HEK293 (cell line): ENCODE results near the gene CCN2.
"Not testable (repeated sequence)": the region's sequence is repeated elsewhere in the genome, so short reads cannot be mapped to it uniquely, and the experiment has no call there.

Experiments used
- CTCF ChIA-PET: fragments of 350-600 bp; formaldehyde crosslinking; extraction: SDS; loops from one replicate; lab custom pipeline; 2021; ENCODE audit warnings: antibody characterized with exemption; lab: Yijun Ruan, JAX
- POLR2A ChIA-PET: fragments of 300-600 bp; formaldehyde crosslinking; extraction: SDS; loops from one replicate; lab custom pipeline; 2020; ENCODE audit warnings: antibody characterized with exemption, inconsistent platforms; lab: Yijun Ruan, JAX
- H3K27ac ChIP-seq: fragments of 200-500 bp; sonication (Bioruptor generic); 2 replicates; pipeline ENCODE4 v1.5.1; 2014; ENCODE audit warnings: low read depth, low read length, control low read depth, inconsistent platforms; ENCODE audit errors: extremely low read depth
- H3K36me3 ChIP-seq, 2 experiments: fragments of 200-500 bp in 1 of 2; sonication (Bioruptor generic) in 1 of 2; 1 replicate in 1 of 2; 2 replicates in 1 of 2; pipeline ENCODE4 v1.5.1; 2014 to 2017; ENCODE audit warnings: inconsistent platforms in 2 of 2, low read length in 2 of 2; ENCODE audit not compliant: control insufficient read depth in 2 of 2, insufficient read depth in 1 of 2
- H3K4me1 ChIP-seq: fragments of 200-500 bp; sonication (Bioruptor generic); 2 replicates; pipeline ENCODE4 v1.5.1; 2014; ENCODE audit warnings: mild to moderate bottlenecking, low read length, inconsistent platforms; ENCODE audit not compliant: control insufficient read depth, insufficient read depth
- H3K4me3 ChIP-seq: 2 replicates; pipeline ENCODE4 v1.5.1; 2011; ENCODE audit warnings: low read depth, mild to moderate bottlenecking, control low read depth, low read length, moderate library complexity
- H3K9me3 ChIP-seq: fragments of 200-500 bp; sonication (Bioruptor generic); 2 replicates; pipeline ENCODE4 v1.5.1; 2014; ENCODE audit warnings: low read depth, low read length, inconsistent platforms; ENCODE audit not compliant: control insufficient read depth, insufficient read depth
- PRDM4 ChIP-seq: fragments of 450-650 bp; formaldehyde crosslinking; IDR thresholded peaks from 2 replicates; pipeline ENCODE4 v1.5.1; 2017; ENCODE audit warnings: missing biosample characterization, missing genetic modification characterization
- SCRT2 ChIP-seq: fragments of 450-650 bp; formaldehyde crosslinking; IDR thresholded peaks from 2 replicates; pipeline ENCODE4 v1.5.1; 2016; ENCODE audit warnings: missing biosample characterization, missing genetic modification characterization
- SP7 ChIP-seq: fragments of 450-650 bp; formaldehyde crosslinking; IDR thresholded peaks from 2 replicates; pipeline ENCODE4 v1.5.1; 2016; ENCODE audit warnings: missing biosample characterization, missing genetic modification characterization
- WT1 ChIP-seq: fragments of 450-650 bp; formaldehyde crosslinking; IDR thresholded peaks from 2 replicates; pipeline ENCODE4 v1.5.1; 2016; ENCODE audit warnings: missing biosample characterization, missing genetic modification characterization
- ZBTB17 ChIP-seq: fragments of 450-650 bp; formaldehyde crosslinking; IDR thresholded peaks from 2 replicates; pipeline ENCODE4 v1.5.1; 2016; ENCODE audit warnings: missing biosample characterization, missing genetic modification characterization
- ZBTB26 ChIP-seq: fragments of 450-650 bp; formaldehyde crosslinking; optimal IDR thresholded peaks from 2 replicates; pipeline ENCODE3; 2016; ENCODE audit warnings: missing biosample characterization, mild to moderate bottlenecking, missing genetic modification characterization
- ZNF274 ChIP-seq, 2 experiments: fragments of 200-500 bp in 1 of 2; fragments of 450-650 bp in 1 of 2; sonication (Bioruptor generic) in 1 of 2; formaldehyde crosslinking in 1 of 2; IDR thresholded peaks; 2 replicates each; pipeline versions ENCODE4 v1.5.1 to v1.6.1; 2014 to 2016; ENCODE audit warnings: borderline replicate concordance in 1 of 2, inconsistent platforms in 1 of 2, low read length in 1 of 2, missing biosample characterization in 1 of 2, missing genetic modification characterization in 1 of 2
- ZNF366 ChIP-seq: fragments of 450-650 bp; formaldehyde crosslinking; conservative IDR thresholded peaks from 2 replicates; pipeline ENCODE4 v1.5.1; 2016; ENCODE audit warnings: missing biosample characterization, missing genetic modification characterization
- ZNF510 ChIP-seq: fragments of 450-650 bp; formaldehyde crosslinking; IDR thresholded peaks from 2 replicates; pipeline ENCODE4 v1.5.1; 2018; ENCODE audit warnings: mild to moderate bottlenecking, missing genetic modification characterization, missing biosample characterization; ENCODE audit not compliant: insufficient replicate concordance
- ZNF561 ChIP-seq: fragments of 450-650 bp; IDR thresholded peaks from 2 replicates; pipeline ENCODE4 v1.5.1; 2018; ENCODE audit warnings: missing biosample characterization, missing genetic modification characterization, borderline replicate concordance
- ZNF76 ChIP-seq: fragments of 450-650 bp; formaldehyde crosslinking; IDR thresholded peaks from 2 replicates; pipeline ENCODE4; 2016; ENCODE audit warnings: low read depth, missing biosample characterization, missing genetic modification characterization, borderline replicate concordance
- TF ChIP-seq, protein P1 (sequence below): fragments of 450-650 bp; IDR thresholded peaks from 2 replicates; pipeline ENCODE4 v1.5.1; 2018; ENCODE audit warnings: missing biosample characterization, missing genetic modification characterization
- TF ChIP-seq, protein P2 (sequence below): fragments of 450-650 bp; formaldehyde crosslinking; IDR thresholded peaks from 2 replicates; pipeline ENCODE4 v1.5.1; 2016; ENCODE audit warnings: missing biosample characterization, missing genetic modification characterization

Gene CCN2

DNA sequence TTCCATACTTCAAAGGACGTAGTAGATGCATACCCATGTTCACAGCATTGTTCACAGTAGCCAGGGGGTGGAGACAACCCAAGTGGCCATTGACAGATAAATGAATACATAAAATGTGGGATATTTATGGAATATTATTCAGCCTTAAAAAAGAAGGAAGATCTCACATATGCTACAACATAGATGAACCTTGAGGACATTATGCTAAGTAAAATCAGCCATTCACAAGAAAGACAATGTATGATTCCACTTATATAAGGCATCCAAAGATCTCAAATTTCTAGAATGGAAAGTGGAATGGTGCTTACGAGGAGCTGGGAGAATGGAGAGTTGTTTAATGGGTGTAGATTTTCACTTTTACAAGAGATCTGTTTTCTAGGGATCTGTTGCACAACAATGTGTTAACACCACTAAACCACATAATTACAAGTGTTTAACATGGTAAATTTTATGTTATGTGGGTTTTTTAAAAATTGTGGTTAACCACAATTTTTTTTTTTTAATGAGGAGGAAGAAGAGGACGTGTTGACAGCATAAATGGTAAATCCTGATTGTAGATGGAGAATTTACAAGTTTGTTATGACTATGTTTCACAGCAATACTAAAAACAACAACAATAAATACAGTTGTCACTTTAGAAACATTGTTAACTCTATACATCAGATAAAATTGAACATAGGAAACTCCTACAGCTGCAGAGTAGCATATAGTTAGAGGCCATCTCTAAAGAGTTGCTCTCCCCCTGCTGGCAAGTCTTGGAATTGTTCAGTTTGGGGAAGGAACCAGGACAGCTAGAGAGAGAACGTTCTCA, 41.6 kb downstream of the CCN2 start (continued):
- TF ChIP-seq ZBTB17 (tag by site-specific recombination) (0 out of 2 replicates have a peak, but pooled peaks have one; percentile 31), WT1 (tag by site-specific recombination) (peak; percentile 17; the same call in 1 of the 2 replicates), SCRT2 (tag by site-specific recombination) (0 out of 2 replicates have a peak, but pooled peaks have one; percentile 33), ZNF510 (tag by site-specific recombination) (no peak), ZNF76 (tag by site-specific recombination) (no peak), ZNF366 (peak; percentile 36; the same call in 1 of the 2 replicates), SP7 (tag by site-specific recombination) (peak; percentile 96), ZBTB26 (no peak), ZNF561 (tag by site-specific recombination) (0 out of 2 replicates have a peak, but pooled peaks have one; percentile 20), ZNF274 (IDR thresholded peaks at IDR 0.05; ENCODE audit: low read length) (no peak), ZNF274 (tag by site-specific recombination; IDR thresholded peaks at IDR 0.05; ENCODE audit: borderline replicate concordance) (no peak), PRDM4 (tag by site-specific recombination) (peak; percentile 32; the same call in 1 of the 2 replicates)
- TF ChIP-seq, protein P1, sequence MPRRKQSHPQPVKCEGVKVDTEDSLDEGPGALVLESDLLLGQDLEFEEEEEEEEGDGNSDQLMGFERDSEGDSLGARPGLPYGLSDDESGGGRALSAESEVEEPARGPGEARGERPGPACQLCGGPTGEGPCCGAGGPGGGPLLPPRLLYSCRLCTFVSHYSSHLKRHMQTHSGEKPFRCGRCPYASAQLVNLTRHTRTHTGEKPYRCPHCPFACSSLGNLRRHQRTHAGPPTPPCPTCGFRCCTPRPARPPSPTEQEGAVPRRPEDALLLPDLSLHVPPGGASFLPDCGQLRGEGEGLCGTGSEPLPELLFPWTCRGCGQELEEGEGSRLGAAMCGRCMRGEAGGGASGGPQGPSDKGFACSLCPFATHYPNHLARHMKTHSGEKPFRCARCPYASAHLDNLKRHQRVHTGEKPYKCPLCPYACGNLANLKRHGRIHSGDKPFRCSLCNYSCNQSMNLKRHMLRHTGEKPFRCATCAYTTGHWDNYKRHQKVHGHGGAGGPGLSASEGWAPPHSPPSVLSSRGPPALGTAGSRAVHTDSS = peak; percentile 82
- TF ChIP-seq, protein P2, sequence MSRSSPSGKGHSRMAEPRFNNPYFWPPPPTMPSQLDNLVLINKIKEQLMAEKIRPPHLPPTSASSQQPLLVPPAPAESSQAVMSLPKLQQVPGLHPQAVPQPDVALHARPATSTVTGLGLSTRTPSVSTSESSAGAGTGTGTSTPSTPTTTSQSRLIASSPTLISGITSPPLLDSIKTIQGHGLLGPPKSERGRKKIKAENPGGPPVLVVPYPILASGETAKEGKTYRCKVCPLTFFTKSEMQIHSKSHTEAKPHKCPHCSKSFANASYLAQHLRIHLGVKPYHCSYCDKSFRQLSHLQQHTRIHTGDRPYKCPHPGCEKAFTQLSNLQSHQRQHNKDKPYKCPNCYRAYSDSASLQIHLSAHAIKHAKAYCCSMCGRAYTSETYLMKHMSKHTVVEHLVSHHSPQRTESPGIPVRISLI (tag by site-specific recombination) = peak; percentile 68; the same call in 1 of the 2 replicates

DNA sequence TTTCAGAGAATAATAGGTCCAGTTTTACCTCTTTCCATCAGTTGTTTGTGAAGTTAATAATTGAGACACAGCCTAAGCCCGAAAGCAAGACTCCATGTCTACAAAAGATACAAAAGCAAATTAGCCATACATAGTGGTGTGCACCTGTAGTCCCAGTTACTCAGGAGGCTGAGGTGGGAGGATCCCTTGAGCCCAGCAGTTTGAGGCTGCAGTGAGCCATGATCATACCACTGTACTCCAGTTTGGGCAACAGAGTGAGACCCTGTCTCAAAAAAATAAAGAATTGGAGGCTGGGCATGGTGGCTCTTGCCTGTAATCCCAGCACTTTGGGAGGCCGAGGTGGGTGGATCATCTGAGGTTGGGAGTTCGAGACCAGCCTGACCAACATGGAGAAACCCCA, 42.4 kb downstream of the CCN2 start:
- H3K36me3 ChIP-seq, H3K9me3 ChIP-seq, H3K4me3 ChIP-seq, H3K27ac ChIP-seq, POLR2A ChIA-PET, H3K4me1 ChIP-seq: not testable (repeated sequence)
- CTCF ChIA-PET = interaction anchor here (1.0 to 2.7 kb wide), 6 partner anchors 16 to 371 kb away, joined by 3 to 13 read pairs (median 7); no protein-coding TSS in a partner anchor

DNA sequence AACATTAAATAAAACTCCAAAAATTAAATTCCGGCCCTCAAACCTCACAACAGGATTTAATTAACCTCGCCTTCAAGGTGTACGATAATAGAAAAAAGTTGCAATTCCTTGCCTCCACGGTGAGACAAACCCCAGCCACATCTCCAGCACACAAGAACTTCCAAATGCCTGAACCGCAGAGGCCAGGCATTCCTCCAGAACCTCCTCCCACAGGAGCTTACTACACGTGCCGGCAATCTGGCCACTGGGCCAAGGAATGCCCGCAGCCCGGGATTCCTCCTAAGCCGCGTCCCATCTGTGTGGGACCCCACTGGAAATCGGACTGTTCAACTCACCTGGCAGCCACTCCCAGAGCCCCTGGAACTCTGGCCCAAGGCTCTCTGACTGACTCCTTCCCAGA, 47.4 kb downstream of the CCN2 start:
- not testable (repeated sequence) for H3K4me3 ChIP-seq

GRCh38 chr6:131901326-131901873, 49.8 kb downstream of the CCN2 start:
- H3K9me3 ChIP-seq, H3K27ac ChIP-seq, H3K4me1 ChIP-seq, H3K36me3 ChIP-seq, POLR2A ChIA-PET, H3K4me3 ChIP-seq: not testable (repeated sequence)
- CTCF ChIA-PET = interaction anchor here (0.6 to 2.4 kb wide), 5 partner anchors 9 to 922 kb away, joined by 3 to 13 read pairs (median 9); no protein-coding TSS in a partner anchor

More for the DNA sequence above, 47.4 kb downstream of the CCN2 start:
- H3K27ac ChIP-seq, POLR2A ChIA-PET, H3K9me3 ChIP-seq, H3K36me3 ChIP-seq, H3K4me1 ChIP-seq: not testable (repeated sequence)
- CTCF ChIA-PET = interaction anchor here (1.9 kb wide), 1 partner anchor 209 kb away, joined by 9 read pairs; no protein-coding TSS in a partner anchor
